Measurements from ENCODE around the gene ARHGAP31. TPM values are rescaled to one million over a fixed set of nuclear protein-coding genes. Genes with fewer than 3 reads are reported as not detected.
"Not testable (repeated sequence)": the region's sequence is repeated elsewhere in the genome, so short reads cannot be mapped to it uniquely, and the experiment has no call there.

Gene ARHGAP31
- total RNA-seq, 1 experiment from 2014 or later: 10.5 TPM

DNA sequence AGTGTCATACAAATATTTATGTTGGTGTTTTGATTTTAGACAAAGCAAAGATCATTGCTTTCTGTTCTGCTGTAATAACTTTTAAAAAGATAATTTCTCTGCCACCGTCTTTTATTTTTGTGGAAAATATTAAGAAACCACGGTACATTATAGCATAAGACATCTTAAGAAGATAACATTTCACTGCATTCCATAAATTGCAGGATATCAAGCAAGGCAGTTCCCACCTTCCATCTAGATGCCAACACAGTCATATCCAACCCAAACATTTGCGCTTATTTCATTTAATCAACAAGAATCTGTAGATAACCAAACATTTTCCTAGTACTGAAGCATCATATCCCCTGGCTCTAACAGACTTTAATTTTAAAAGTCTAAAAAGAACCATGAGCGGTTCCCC is 25.1 kb downstream of the ARHGAP31 start:
- DNase-seq (ENCODE audit: low read depth): no peak

DNA sequence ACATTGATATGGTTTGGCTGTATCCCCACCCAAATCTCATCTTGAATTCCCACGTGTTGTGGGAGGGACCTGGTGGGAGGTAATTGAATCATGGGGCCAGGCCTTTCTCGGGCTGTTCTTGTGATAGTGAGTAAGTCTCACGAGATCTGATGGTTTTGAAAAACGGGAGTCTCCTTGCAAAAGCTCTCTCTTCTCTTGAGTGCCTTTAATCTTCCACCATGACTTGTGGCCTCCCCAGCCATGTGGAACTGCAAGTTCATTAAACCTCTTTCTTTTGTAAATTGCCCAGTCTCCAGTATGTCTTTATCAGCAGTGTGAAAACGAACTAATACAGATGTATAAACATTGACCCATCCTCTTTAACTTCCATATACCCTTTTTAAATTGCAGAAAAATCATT is 26.6 kb downstream of the ARHGAP31 start:
- not testable (repeated sequence) for DNase-seq (ENCODE audit: low read depth)

DNA sequence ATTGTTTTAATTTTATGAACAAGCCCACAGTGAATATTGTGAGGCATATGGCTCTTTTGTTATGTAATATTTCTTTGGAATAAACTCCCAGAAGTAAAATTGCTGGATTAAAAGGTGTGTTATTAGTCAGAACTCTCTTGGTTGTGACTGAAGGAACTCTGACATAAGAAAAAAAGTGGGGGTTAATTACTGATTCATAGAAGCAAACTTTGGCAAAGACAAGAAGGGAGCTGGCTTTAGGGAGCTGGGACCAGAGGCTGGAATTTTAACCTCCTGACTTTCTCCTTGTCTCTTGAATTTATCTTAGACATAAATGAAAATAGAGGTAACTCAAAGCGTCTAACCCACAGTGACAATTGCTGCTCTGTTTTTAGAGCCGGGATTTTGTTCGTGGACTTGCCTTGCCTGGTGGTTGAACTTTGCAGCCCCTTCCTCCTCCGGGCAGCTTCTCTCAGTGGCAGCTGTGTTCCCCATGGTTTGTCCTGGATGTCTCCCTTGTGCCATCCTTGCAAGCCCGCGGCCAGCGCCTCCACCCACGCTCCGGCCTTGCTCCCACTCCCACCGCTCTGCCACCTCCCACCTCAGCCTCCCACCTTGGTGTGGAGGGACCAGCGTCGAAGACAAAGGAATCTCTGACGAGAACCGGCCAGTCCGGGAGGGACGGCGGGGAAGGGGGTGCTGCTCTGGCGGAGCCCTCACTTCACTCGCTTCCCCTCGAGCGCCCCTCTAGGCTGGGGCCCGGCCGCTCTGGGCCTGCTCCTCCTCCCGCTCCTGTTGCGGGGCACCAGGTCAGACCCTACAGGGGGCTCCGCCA is 28.0 kb downstream of the ARHGAP31 start:
- DNase-seq (ENCODE audit: low read depth): peak; percentile 68

DNA sequence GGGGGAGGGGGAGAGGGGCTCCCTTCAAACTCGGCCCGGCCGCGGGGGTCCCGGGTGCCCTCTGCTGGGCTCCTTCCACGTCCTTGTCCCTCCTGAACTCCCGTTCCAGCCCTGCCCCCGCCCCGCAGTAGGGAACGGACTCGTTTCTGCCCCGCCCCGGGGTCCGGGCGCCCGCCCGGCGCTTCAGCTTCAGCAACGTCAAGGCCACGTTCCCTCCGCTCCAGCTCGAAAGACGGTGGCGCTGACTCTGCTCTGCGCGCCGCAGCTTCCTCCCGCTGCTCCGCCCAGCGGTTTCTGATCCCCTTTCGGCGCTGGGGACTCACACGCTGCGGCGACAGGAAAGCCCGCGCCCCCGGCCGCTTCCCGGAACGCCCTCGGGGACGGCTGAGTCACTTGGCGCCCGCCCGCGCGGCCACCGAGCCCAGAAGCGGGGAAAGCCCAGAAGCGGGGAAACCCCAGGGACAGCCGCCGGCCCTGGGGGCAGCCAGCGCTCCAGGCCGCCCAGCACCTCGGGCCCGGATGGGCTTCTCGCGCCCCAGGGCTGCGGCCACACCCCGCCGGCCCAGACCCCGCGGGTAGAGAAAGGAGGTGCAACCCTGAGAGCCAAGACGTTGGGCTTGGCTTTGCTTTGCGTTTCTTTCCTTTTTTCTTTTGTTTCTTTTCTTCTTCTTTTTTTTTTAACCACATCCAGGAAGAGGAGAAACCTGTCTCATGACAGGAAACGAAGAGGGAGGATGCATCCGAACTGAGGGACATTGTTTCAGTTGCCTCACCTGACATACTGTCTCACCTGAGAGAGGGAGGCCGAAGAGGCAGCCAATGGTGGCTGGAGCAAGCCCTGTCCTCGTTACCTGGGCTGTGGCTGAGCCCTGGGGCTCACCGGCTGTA is 28.9 kb downstream of the ARHGAP31 start:
- peak; percentile 93 for DNase-seq (ENCODE audit: low read depth)

DNA sequence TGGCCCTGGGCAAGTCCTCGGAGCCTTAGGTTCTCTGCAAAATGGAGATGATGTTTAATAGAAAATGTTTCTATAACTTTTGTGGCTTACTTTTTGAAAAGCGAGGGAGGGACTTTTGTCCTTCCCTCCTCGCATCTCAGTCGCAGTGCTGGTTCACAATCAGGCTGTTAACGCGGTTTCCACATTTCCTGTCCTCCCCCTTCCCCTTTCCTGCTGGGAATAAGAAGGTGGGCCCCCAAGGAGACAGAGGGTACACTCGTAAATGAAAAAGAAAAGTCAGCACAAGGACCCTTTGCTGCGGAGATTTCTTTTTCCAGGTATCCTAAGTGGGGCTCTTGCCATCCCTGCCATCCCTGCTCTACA is 29.5 kb downstream of the ARHGAP31 start:
- DNase-seq (ENCODE audit: low read depth): no peak

DNA sequence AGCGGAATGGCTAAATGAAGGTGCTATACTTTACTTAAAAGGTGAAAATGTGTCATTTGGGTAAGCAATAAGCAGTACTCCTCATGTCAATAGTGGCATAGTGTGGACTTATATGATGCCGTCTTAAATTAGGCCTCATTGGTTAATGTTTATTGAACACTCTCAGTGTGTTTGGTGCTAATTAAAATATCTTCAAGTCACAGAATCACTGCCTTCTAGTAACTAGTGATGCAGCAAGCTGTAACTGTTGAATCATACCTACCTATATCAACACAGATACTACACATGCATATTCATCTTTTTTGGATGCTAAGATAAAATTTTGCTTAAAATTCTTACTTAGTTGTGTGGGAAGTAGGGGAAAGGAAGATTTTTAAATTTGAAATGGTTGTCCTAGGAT is 30.7 kb downstream of the ARHGAP31 start:
- DNase-seq (ENCODE audit: low read depth): no peak

DNA sequence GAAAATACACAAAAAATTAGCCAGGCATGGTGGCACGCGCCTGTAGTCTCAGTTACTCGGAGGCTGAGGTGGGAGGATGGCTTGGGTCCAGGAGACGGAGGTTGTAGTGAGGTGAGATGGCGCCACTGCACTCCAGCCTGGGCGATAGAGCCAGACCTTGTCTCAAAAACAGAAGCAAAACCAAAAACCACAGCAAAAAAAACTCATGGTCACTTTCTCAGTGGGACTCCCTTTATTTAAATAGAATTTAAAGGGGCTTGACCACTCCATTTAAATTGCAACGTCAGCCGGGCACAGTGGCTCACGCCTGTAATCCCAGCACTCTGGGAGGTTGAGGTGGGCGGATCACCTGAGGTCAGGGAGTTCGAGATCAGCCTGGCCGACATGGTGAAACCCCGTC is 32.8 kb downstream of the ARHGAP31 start:
- DNase-seq (ENCODE audit: low read depth): no peak

DNA sequence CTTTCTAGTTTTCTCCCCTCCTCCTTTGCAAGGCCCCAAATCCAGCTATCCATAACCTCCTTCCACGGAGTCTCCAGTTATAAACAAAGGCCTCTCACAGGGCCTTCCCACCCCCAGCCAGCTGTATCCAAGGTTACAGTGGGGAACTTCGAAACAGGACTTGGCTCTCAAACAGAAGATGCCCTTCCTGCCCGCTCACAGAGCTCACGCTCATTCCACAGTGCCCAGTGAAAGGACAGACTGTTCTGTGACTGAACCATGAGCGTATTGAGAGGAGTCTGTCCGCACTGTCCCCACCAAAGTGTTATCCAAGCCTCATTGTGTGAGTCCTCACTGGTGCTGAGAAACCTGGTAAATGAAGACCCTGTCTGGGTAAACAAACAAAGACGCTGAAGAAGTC is 35.4 kb downstream of the ARHGAP31 start:
- DNase-seq (ENCODE audit: low read depth): no peak

DNA sequence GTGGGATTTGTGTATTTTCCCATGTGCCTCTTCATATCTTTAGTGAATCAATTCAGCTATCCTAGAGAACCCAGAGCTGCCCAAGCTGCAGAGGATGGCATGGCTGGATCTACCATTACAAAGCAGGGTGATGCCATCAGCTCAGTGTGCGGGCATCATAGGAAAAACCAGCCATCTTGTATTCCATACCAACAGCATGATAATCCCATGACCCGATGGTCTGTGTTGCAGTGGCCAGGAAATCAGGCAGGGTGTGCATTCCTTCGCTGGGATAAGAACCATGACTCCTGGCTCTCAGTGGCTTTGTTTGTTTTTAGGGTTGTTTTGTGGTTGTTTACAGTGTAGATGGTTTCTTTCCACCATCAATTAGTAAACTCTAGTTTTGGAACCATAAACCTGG is 36.0 kb downstream of the ARHGAP31 start:
- DNase-seq (ENCODE audit: low read depth): no peak

DNA sequence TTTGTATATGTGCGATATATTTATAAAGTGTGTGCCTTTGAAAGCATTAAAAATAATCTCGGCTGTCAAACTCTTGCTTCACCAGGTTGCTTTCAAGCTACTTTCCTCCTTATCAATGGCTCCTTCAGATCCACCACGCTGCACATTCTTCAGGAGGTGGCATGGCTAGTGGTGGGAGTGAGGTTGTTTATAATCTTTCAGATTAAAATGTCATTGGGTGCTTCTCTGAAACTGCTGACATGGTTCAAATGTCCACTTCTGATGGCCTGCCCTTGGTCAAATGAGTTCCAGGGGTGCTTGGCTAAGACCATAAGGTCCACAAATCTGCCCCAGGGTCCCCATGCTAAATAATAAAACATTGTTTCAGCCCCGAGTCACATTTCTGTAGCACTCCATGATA is 36.7 kb downstream of the ARHGAP31 start:
- DNase-seq (ENCODE audit: low read depth): no peak

DNA sequence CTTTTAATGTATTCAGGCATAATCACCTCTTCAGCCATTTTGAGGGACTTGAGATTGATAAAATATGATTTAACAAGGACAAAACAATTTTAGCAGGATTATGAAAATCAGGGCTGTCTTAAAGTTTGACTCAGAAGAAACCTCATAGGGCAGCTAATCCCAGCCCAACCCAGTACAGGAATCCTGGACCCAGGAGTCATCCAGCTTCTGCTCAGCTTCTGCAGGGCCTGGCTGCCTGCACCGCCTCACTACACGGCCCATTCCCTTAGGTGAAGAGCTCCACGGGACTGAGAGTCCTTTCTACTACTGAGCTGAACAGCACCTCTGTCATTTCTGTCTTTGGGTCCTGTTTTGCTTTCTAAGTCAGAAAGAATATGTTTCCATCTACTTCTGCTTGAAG is 37.5 kb downstream of the ARHGAP31 start:
- no peak for DNase-seq (ENCODE audit: low read depth)

DNA sequence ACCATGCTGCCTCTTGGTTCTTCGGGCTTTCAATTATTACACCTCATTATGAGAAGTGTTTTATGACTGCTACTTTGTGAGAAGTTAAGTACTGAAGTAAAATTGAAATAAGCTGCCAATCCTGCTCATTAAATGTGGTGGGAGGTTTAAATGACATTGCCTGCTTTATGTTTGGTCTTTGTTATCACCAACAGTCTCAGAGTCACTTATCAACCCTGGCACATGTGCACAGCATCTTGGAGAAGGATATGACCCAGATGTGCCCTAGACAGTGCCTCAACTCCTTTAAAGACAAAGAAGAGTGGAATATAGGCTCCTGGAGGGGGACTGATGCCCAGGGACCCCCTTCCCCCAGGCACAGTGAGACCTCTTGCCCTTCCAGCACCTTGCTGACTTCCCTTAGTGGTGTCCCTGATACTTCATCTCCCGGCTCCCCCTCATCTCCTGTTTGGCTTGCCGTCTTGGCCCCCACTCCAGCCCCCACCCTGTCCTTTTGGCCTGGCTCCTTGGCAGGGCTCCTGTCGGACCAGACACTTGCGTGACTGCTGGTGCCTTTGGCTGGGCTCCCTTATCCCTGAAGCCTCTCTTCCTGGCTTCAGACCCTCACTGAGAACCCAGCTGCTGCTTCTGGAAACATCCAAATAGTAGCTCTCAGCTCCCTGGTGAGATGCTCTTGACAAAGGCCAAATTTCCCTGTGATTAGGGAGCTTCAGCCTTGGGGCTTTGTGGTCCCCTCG is 39.8 kb downstream of the ARHGAP31 start:
- no peak for DNase-seq (ENCODE audit: low read depth)

DNA sequence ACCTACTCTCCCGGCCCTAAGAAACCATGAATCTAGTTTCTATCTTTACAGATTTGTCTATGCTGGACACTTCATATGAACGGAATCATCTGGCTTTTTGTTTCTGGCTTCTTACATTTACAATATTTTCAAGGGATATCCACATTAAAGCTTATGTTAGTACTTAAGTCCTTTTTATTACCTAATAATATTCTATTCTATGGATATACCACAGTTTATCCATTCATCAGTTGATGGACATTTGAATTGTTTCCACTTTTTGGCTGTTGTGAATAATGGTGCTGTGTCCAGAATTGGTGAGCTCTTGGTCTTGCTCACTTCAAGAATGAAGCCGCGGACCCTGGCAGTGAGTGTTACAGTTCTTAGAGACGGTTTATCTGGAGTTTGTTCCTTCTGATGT is 42.6 kb downstream of the ARHGAP31 start:
- no peak for DNase-seq (ENCODE audit: low read depth)

DNA sequence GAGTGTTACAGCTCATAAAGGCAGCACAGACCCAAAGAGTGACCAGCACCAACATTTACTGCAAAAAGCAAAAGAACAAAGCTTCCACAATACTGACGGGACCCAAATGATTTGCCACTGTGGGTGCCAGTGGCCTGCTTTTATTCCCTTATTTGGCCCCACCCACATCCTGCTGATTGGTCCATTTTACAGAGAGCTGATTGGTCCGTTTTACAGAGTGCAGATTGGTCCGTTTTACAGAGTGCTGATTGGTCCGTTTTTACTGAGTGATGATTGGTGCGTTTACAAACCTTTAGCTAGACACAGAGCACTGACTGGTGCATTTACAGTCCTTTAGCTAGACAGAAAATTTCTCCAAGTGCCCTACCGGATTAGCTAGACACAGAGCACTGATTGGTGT is 43.2 kb downstream of the ARHGAP31 start:
- not testable (repeated sequence) for DNase-seq (ENCODE audit: low read depth)

DNA sequence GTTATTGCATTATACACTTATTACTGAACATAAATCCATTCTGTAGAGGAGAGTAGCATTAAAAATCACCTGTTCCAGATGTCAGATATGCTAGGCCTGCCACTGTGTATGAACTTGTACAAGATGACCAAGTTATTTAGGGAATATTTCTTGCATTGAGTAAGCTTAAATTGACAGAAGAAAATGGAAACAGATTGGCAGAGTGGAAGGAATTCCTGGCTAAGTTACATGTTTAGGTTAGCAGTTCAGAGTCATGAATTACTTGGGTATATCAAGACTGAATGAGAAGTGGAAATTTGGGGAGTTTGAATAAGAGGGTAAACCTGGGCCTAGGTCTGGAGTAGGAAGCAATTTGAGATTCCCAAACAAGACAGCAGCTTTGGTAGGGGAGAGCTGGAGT is 44.6 kb downstream of the ARHGAP31 start:
- DNase-seq (ENCODE audit: low read depth): no peak

DNA sequence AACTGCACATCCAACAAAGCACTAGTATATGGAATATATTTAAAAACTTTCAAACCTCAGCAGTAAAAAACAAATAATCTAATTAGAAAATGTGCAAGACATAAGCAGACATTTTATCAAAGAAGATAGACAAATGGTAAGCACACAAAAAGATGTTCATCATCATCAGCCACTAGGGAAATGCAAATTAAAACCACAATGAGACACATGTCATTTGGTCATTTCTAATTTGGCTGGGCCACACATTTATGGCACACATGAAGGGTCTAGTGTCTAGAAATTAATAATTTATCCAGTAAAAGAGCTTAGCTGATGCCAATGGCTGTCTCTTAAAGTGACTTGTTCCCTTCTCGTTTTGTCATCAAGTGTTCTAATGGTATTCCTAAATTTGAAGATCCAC is 45.8 kb downstream of the ARHGAP31 start:
- DNase-seq (ENCODE audit: low read depth): no peak

DNA sequence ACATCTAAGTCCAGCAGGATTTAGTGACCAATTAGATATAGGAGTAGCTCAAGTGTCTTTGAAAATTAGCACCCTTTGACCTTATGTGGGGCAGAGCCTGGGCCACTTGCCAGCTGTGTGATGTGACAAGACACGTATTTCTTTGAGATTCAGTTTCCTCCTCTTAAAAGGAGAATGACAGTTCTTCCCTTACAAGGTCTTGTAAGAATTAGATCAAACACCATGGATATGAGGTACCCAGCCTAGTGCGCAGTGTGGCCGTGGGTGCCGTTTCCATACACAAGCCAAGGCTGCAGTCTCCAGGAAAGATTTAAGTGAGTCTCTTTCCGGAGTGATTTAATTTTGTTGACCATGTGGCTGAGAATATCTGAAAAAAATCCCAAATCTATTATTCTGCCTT is 46.3 kb downstream of the ARHGAP31 start:
- no peak for DNase-seq (ENCODE audit: low read depth)

DNA sequence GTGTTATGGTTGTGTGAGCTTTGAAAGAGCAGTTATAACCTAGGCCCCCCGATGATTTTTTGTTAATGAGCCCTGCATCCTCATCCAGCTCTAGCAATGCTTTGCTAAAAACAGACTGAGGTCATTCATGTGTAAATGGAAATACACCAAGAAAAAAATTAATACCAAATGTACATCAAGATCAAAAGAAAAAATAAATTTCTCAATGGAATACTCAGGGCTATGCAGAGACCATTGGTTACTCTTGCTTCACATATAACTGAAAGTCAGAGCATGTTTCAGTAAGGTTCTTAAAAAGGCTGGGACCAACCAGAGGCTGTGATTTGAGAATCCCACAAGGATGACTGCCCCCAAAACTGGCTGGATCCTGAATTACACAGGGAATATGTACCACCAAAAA is 48.0 kb downstream of the ARHGAP31 start:
- no peak for DNase-seq (ENCODE audit: low read depth)

DNA sequence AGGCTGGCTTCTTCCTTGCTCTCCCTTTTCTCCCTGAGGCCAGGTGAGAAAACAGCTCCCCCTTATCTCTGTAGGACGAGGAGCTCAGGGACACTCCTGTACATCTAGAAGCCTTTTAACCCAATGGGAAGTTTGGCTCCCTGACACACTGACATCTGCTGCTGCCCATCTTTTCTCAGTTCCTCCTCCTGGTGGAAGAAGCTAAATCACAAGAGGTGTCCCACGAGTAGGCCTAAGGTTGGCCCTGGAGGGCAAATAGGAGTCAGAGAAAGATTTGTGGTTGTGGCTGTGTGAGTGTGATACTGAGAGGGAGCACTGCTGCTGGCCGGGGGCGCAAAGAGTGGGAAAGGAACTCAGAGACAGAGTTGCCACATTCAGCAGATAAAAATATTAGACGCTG is 49.5 kb downstream of the ARHGAP31 start:
- no peak for DNase-seq (ENCODE audit: low read depth)

DNA sequence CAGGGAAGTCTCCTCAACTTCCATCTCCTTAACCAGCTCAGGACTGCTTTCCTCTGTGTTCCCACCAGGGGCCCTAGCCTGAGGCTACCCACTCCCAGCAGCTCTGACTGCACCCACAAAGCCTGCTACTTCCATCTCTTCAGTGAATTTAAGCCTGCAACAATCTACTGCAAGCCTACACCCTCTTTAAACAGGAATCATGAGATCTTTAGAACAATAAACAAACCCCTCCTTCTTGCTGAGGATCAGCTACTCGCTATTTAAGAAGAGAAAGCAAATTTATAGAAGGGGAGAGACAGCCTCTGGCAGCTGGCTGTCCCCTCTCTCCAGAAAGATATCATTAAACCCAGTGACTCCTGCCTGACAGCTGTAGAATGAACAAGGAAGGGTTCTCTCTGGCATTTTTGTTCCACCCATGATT is 51.9 kb downstream of the ARHGAP31 start:
- no peak for DNase-seq (ENCODE audit: low read depth)

DNA sequence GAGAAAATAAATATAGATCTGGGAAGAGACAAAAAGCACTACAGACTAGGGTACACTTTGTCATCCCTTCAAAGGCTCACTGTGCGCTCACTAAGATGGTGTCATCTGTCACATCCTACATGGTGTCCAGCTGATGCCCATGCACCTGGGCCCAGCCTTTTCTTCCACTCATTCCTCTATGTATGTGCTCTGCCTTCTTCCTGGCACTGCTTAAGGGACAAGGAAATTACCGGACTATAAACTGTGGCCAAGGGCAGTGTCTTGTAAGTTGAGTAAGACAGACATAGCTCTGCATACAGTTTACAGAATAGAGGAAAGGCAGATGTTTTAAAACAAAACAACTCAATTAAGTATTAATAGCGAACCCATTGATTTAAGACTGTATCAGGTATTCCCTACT is 52.9 kb downstream of the ARHGAP31 start:
- no peak for DNase-seq (ENCODE audit: low read depth)

DNA sequence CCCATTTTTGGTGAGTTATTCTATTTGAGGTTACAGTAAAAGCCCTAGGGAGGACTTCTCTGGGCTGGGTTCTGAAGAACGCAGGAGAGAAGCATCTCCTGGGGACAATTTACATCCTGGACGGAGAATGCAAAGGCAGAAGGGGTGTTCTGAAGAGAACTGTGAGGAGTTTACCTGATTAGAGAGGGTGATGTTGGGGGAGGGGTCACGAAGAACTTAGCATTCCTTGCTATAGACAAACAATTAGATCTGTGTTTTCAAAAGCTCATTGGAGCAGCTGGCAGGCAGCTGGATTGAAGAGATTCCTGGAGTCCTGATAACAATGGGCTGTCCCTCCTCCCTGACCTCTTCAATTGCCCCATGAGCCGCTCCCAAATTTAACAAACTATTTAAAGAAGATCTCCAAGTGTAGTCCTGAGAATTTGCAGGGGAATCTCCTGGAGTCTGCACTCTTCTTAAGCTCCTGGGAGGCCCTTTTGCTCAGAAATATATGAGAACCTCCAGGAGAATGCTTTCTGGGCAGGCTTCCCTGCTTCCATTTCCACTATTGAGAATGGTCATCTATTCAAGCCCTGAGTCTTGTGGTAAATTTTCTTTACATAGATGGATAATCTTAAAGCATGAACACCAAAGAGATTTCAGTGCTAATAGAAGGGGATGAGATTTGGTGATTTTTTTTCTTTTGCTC is 55.3 kb downstream of the ARHGAP31 start:
- no peak for DNase-seq (ENCODE audit: low read depth)

Data from M059J (cell line).